OCI-LY3 (cell line): ENCODE measurements around the gene PRDX5.

Source experiments
- EZH2phosphoT487 ChIP-seq: fragments of 200-600 bp; shearing (Covaris generic); IDR thresholded peaks from 2 replicates; pipeline ENCODE4 v1.6.1; 2018; ENCODE audit warnings: antibody characterized with exemption, mixed run types, low read depth
- TF ChIP-seq, protein P1 (sequence below): fragments of 200-600, 300-600 bp; sonication (generic); IDR thresholded peaks from 2 replicates; pipeline ENCODE4 v1.5.1; 2014; ENCODE audit warnings: antibody characterized with exemption, low read length, low read depth

DNA sequence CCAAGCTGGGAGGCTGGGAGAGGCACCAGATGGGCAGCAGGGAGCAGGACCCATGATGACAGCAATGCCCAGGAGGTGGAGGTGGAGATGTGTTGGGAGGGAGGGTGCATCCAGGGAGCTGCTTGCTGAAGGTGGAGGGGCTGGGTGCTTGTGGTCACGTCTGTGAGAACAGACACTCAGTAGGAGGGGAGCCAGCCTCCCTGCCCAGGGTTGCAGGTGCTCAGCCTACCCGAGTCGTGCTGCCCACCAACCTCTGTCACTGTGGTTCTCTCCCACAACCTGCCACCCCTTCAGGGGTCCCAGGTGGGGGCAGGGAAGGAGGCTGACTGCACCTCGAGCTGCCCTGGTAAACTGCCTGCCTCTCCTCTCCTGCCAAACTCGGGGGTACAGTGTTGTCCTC is 5.5 kb downstream of the PRDX5 start:
- TF ChIP-seq, protein P1, sequence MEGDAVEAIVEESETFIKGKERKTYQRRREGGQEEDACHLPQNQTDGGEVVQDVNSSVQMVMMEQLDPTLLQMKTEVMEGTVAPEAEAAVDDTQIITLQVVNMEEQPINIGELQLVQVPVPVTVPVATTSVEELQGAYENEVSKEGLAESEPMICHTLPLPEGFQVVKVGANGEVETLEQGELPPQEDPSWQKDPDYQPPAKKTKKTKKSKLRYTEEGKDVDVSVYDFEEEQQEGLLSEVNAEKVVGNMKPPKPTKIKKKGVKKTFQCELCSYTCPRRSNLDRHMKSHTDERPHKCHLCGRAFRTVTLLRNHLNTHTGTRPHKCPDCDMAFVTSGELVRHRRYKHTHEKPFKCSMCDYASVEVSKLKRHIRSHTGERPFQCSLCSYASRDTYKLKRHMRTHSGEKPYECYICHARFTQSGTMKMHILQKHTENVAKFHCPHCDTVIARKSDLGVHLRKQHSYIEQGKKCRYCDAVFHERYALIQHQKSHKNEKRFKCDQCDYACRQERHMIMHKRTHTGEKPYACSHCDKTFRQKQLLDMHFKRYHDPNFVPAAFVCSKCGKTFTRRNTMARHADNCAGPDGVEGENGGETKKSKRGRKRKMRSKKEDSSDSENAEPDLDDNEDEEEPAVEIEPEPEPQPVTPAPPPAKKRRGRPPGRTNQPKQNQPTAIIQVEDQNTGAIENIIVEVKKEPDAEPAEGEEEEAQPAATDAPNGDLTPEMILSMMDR: no peak
- TF ChIP-seq EZH2phosphoT487: no peak
